Right ventricle myocardium superior (tissue), 1 donor: ENCODE data around the gene OR2AT4. TPM values are rescaled to one million over a fixed set of nuclear protein-coding genes. Genes with fewer than 3 reads are reported as not detected.

Experiments
- ATAC-seq: fragments of 200-7000 bp; cut with Tn5 transposase; one replicate; pipeline ENCODE4 v1.9.1; 2020; ENCODE audit warnings: mild to moderate bottlenecking; ENCODE audit not compliant: poor library complexity
- DNase-seq: peaks from one replicate; pipeline ENCODE4 v3.0.0-alpha.2; 2020
- intact Hi-C: fragments of 100-400 bp; cut with DNase I; formaldehyde crosslinking; loops from one replicate; pipeline ENCODE4 v1.11.2; 2022
- long read RNA-seq: library from polyadenylated mRNA; unstranded; transcript quantifications from one replicate; pipeline ENCODE4 v2.0.0, GENCODE V29; 2021
- total RNA-seq: library from RNA; stranded (reverse); fragmentation: NEBNext Ultra II Directional; extraction: Animal tissue kit (Norgen Biotek cat#: 25700); gene quantifications from one replicate; pipeline ENCODE4 v1.2.1, GENCODE V29; 2021
- donor health status: DM: no; HTN: yes; CAD: no; lungs with severe emphysema.

OR2AT4 gene
- not detected for total RNA-seq
- long read RNA-seq = 0 reads

GRCh38 chr11:75096456-75097172, at the start of gene OR2AT4:
Gene OR2AT4 (minus strand): TSS chr11:75096876.
- ATAC-seq (no peak), DNase-seq (no peak)
- intact Hi-C loops = no loop called here

GRCh38 chr11:75145972-75146519, 49.4 kb upstream of the OR2AT4 start:
- DNase-seq (no peak), ATAC-seq (no peak)
- intact Hi-C loops = loop anchor here (1.0 kb wide), 1 partner anchor 59 kb away; no protein-coding TSS in a partner anchor

GRCh38 chr11:75145196-75145971, 48.7 kb upstream of the OR2AT4 start:
- DNase-seq (no peak), ATAC-seq (no peak)
- intact Hi-C loops = loop anchor here (1.0 kb wide), 1 partner anchor 60 kb away; no protein-coding TSS in a partner anchor

DNA sequence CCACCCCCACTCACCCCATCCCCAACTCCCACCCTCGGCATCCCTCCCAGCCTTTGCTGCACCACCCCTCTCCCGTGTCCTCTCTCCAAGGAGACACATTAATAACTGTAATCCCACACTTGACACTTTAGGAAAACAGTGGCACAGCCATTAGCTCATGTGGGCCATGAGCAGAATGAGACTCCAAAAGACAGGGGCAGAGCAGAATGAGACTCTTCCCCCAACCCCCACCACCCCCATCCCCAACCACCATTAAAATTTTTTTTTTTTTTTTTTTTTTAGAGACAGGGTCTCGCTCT, 48.0 kb upstream of the OR2AT4 start:
- intact Hi-C loops = loop anchor here (1.0 to 5.0 kb wide), 2 partner anchors 61 to 212 kb away; no protein-coding TSS in a partner anchor
- ATAC-seq = no peak
- DNase-seq = no peak

- no peak for ATAC-seq
- DNase-seq = no peak
- intact Hi-C loops = loop anchor here (5.0 kb wide), 1 partner anchor 211 kb away; no protein-coding TSS in a partner anchor
Measured at GRCh38 chr11:75143420-75143731, 46.7 kb upstream of the OR2AT4 start.

DNA sequence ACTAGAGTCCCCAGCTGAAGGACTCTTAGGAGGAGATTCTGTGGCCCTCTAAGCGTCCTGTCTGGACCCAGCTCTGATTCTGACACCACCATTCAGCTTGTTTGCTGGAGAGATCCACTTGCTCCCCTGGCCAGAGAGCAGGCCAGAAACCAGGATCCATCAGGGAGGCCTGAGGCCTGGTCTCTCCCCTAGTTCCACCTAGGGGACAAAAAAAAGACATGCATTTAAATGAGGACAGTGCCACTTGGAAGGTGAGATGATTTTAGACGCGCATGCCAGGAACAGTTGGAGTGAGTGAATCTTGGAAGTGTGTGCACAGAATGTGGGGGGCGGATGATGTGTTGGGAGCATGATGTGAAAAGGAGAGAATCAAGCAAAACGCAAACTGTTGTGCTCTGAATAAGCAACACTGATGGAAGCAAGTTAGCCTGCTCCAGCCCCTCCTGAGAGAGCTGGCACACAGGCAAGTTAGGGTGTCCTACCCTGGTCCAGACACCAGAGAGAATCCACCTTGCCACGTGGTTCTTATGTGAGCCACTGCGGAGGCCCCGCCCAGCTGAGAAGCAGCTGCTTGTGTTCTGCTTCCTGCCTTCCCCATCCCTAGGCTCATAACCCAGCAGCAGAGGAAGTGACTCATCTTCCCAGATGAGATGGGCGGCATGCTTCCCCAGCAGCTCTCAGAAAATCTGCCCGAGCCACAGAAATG, 46.2 kb upstream of the OR2AT4 start:
- intact Hi-C loops = loop anchor here (5.0 kb wide), 1 partner anchor 211 kb away; no protein-coding TSS in a partner anchor
- ATAC-seq (peak; percentile 82), DNase-seq (peak; percentile 89)

- intact Hi-C loops = loop anchor here (2.0 to 5.0 kb wide), 2 partner anchors 108 to 209 kb away; no protein-coding TSS in a partner anchor
- no peak for ATAC-seq
- no peak for DNase-seq
Measured at GRCh38 chr11:75141166-75141565, 44.5 kb upstream of the OR2AT4 start.

DNA sequence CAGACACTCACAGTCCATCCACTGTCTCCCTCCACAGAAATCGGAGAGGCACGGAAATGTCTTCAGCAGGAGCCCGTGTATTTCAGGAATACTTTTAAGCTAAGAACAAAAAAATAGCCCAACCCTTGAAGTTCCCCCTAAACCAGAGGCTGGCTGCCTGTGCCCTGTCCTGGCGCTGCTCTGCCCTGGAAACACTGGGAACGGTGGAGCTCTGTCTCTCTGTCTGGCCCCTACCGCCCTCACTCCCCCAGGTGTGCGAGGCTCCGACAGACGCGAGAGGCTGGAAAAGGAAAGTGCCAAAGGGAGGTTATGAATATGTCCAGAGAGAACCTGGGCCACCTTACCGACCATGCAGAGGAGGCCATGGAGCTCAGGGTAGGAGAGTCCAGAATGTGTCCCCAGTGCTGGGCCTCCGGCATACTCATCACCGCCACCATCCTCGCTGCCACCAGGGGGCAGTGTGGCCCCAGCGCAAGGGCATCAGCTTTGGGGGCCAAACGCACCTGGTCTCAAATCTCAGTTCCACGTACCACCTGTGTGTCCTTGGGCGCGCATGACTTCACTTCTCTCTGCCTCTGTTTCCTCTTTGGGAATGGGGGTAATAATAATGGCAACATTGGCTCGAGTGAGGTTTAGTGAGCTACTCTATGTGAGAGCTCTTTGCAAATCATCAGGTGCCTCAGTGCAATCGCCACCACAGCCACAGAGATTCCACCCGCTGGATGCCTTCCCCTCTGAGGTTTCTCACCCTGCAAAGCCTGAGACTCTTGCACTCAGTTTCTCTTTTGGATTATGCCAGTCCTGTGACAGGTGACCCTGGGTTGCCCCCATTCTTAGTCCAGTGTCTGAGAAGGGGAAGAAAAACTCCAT, 43.8 kb upstream of the OR2AT4 start:
- intact Hi-C loops = loop anchor here (2.0 to 5.0 kb wide), 2 partner anchors 108 to 208 kb away; no protein-coding TSS in a partner anchor
- ATAC-seq (peak; percentile 61), DNase-seq (peak; percentile 86)

- intact Hi-C loops = no loop called here
- no peak for ATAC-seq
- no peak for DNase-seq
Measured at GRCh38 chr11:75135651-75136050, 39.0 kb upstream of the OR2AT4 start.

DNA sequence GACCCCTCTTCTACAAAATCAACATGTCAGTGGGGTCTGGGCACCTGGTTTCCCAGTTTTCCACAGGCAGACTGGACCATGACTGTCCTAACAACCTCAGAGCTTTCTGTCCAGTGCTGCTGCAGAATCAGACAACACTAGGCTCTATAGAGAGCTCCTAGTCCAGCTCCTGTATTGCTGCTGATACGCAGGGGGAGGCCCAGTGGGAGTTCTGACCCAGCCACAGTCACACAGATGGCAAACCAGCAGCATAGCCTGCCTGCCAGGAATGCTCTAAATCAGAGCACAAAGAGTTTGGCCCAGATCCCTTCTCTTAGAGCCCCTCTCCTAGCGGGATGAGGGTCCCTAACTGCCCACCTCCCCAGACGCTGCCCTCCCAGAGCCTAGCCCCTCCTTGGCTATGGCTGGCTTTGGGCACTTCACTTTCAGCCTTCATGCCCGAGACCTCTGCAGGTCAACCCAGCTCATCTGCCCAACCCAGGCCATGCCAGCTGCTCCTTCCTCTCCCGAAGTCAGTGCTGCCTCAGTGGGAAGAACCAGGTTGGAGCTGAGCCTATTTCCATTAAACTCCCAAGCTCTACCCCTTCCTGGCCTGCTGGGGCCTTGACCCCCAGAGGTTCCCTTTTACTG, 38.5 kb upstream of the OR2AT4 start:
- DNase-seq = no peak
- intact Hi-C loops = no loop called here

GRCh38 chr11:75133976-75134375, 37.3 kb upstream of the OR2AT4 start:
- intact Hi-C loops = no loop called here
- ATAC-seq = no peak
- no peak for DNase-seq

More for the DNA sequence above, 38.5 kb upstream of the OR2AT4 start:
- ATAC-seq = no peak

GRCh38 chr11:75132080-75132479, 35.4 kb upstream of the OR2AT4 start:
- DNase-seq (no peak), ATAC-seq (no peak)
- intact Hi-C loops = no loop called here

GRCh38 chr11:75126564-75126963, 29.9 kb upstream of the OR2AT4 start:
- DNase-seq (no peak), ATAC-seq (no peak)
- intact Hi-C loops = no loop called here

DNA sequence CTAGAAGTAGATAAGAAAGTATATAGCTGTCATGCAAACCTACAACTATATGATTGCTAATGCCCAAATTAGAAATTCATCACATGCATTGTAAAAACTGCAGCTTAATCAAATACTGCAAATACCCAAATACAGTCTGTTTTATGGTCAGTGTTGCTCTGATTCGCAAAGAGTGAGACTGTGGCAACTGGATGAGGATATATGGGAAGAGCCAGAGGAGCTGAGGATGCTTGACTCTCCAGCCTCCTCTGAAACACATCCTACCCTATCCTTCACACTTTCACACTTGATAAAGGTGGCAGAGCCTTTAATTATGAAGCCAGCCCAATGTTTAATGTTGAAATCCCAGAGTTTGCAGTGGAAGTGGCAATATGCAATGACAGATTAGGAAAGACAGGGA, 21.9 kb upstream of the OR2AT4 start:
- no peak for ATAC-seq
- no peak for DNase-seq
- intact Hi-C loops = no loop called here

DNA sequence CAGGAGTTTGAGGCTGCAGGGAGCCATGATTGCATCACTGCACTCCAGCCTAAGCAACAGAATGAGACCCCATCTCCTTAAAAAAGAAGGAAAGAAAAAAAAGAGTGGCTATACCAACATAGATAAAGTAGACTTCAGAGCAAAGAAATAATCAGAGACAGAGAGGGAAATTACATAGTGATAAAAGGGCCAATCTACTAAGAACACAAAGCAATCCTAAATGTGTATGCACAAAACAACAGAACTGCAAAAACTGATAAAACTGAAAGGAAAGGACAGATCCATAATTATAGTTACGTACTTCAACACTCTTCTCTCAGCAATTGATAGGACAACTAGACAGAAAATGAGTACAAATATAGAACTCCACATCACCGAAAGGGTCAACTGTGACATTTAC, 17.8 kb upstream of the OR2AT4 start:
- DNase-seq = no peak
- intact Hi-C loops = no loop called here
- no peak for ATAC-seq

GRCh38 chr11:75113030-75113429, 16.4 kb upstream of the OR2AT4 start:
- intact Hi-C loops = no loop called here
- ATAC-seq = no peak

DNA sequence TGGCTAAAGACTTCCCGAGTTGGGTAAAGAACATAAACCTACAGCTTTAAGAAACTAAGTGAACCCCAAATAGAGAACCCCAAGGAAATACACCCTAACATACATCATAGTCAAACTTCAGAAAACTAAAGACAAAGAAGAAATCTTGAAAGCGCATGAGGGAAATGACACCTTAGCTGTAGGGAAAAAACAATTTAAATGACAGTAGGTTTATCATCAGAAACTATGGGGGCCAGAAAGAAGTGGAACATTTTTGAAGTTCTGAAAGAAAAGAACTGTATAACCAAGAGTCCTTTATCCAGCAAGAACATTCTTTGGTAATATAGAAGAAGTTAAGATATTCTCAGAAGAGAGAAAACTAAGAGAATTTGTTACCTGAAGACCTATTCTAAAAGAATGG, 15.5 kb upstream of the OR2AT4 start:
- no peak for ATAC-seq
- intact Hi-C loops = no loop called here
- DNase-seq = no peak

More at GRCh38 chr11:75113030-75113429, 16.4 kb upstream of the OR2AT4 start:
- DNase-seq = no peak

GRCh38 chr11:75107187-75107586, 10.5 kb upstream of the OR2AT4 start:
- intact Hi-C loops = no loop called here
- no peak for ATAC-seq

More at GRCh38 chr11:75107187-75107586, 10.5 kb upstream of the OR2AT4 start:
- DNase-seq = no peak
